Measurements from ENCODE around the gene HOXC4.

- no peak for TF ChIP-seq CTCF (IDR thresholded peaks at IDR 0.05)
- TF ChIP-seq POLR2A (IDR thresholded peaks at IDR 0.05): no peak
Observed at GRCh38 chr12:54036620-54037359, 16.8 kb upstream of the HOXC4 start.
